Stomach (tissue), 9 donors: ENCODE results near the gene GFER. TPM values are rescaled to one million over a fixed set of nuclear protein-coding genes. Genes with fewer than 3 reads are reported as not detected.
A peak's percentile ranks its signal among the peaks of the same experiment; 100 is the strongest.

Experiments used
- DNase-seq, 2 donors: peaks; one replicate each; pipeline versions ENCODE4 v3.0.0 to v3.0.0-alpha.2; 2013 to 2019
- H3K27ac ChIP-seq, 5 donors: fragments of 200-600 bp in 4 of 5; sonication (generic) in 4 of 5; one replicate each; pipeline ENCODE4 v1.5.1; 2013 to 2019; ENCODE audit warnings: mild to moderate bottlenecking in 1 of 5, moderate library complexity in 1 of 5
- H3K27me3 ChIP-seq, 3 donors: fragments of 200-600 bp; sonication (generic); one replicate each; pipeline ENCODE4 v1.5.1; 2017 to 2019; ENCODE audit warnings: mixed run types in 1 of 3
- H3K36me3 ChIP-seq, 4 donors: fragments of 200-600 bp; sonication (generic); 1 replicate in 3 of 4; 2 replicates in 1 of 4; pipeline ENCODE4 v1.5.1; 2016 to 2019
- H3K4me1 ChIP-seq, 4 donors: fragments of 200-600 bp; sonication (generic); one replicate each; pipeline ENCODE4 v1.5.1; 2016 to 2019
- H3K4me3 ChIP-seq, 4 donors: fragments of 200-600 bp; sonication (generic) in 3 of 4; one replicate each; pipeline ENCODE4 v1.5.1; 2016 to 2019; ENCODE audit warnings: mild to moderate bottlenecking in 1 of 4
- H3K9me3 ChIP-seq, 4 donors: fragments of 200-600 bp; sonication (generic); one replicate each; pipeline ENCODE4 v1.5.1; 2016 to 2019
- CTCF ChIP-seq, 7 experiments: fragments of 450-650 bp in 4 of 7; fragments of 200-600 bp in 3 of 7; sonication (generic) in 3 of 7; IDR thresholded peaks; one replicate each; pipeline ENCODE4 v1.5.1; 2016 to 2019; ENCODE audit warnings: antibody characterized with exemption in 7 of 7, control low read depth in 2 of 7, mild to moderate bottlenecking in 1 of 7
- EP300 ChIP-seq: sonication (generic); formaldehyde crosslinking; IDR thresholded peaks from one replicate; pipeline ENCODE4 v1.6.1; 2017; ENCODE audit warnings: antibody characterized with exemption
- POLR2A ChIP-seq, 4 donors: fragments of 450-650 bp; IDR thresholded peaks; one replicate each; pipeline ENCODE4 v1.6.1; 2016; ENCODE audit warnings: antibody characterized with exemption in 4 of 4, control low read depth in 2 of 4, mild to moderate bottlenecking in 1 of 4, moderate library complexity in 1 of 4
- POLR2AphosphoS5 ChIP-seq, 3 donors: sonication (generic); formaldehyde crosslinking; IDR thresholded peaks; one replicate each; pipeline ENCODE4 v1.6.1; 2016; ENCODE audit warnings: antibody characterized with exemption in 3 of 3
- WGBS, 5 donors: extraction: QIAGEN DNeasy Blood & Tissue Kit in 3 of 5; methylation state at CpG; one replicate each; pipeline versions ENCODE4 v1.1.5 to v1.1.7; 2013 to 2018; 5-methylcytosine and 5-hydroxymethylcytosine counted together
- intact Hi-C: fragments of 100-400 bp; cut with DNase I; formaldehyde crosslinking; loops from one replicate; pipeline ENCODE4 v1.15.1; 2023; ENCODE audit warnings: low total_unique reads
- polyA plus RNA-seq, 3 donors: library from polyadenylated mRNA; stranded (reverse); fragments of 200-250 nt; gene quantifications; one replicate each; pipeline ENCODE4 v1.2.3, GENCODE V29; 2013
- total RNA-seq, 5 donors: library from RNA; depleted of rRNA; stranded (reverse); fragments of >200 nt; gene quantifications; one replicate each; pipeline versions ENCODE4 v1.1.0 to v1.2.3, GENCODE V29; 2014 to 2016
- donor health status: healthy with polysubstance abuse.
- donor health status: Bipolar disorder and iron deficiency.
- donor health status: healthy.

Gene GFER
- total and polyA plus RNA-seq, 8 donors: 3.1 to 313 (median 33.6) TPM

GRCh38 chr16:1942047-1942809, 41.8 kb upstream of the GFER start:
- peak in 1 of 2 donors; percentile 49 for DNase-seq

GRCh38 chr16:1942810-1943726, 40.9 kb upstream of the GFER start, which contains the start of gene MSRB1:
MSRB1 (minus strand) TSS chr16:1943199; CDS start chr16:1943156, 43 bp downstream.
- Histone ChIP-seq H3K36me3 (peaks cover 27 to 32% (median 32%) of the 10 kb centered on the region in 4 donors), H3K27me3 (no peaks in the 10 kb centered on the region), H3K27ac (peak within 1 kb of the TSS; percentile 78 to 91 (median 88)), H3K4me3 (peak within 1 kb of the TSS; percentile 74 to 94 (median 86)), H3K9me3 (no peaks in the 10 kb centered on the region), H3K4me1 (peaks cover 19 to 45% (median 29%) of the 10 kb centered on the region in 4 donors)
- intact Hi-C loops: no loop called here
- DNase-seq: peak; percentile 100
- WGBS, 5 donors: 1 to 2% (median 1%) methylated on average over 30 to 77 of the region's 77 CpGs
- TF ChIP-seq CTCF (IDR thresholded peaks at IDR 0.05): no peak
- TF ChIP-seq POLR2AphosphoS5 (IDR thresholded peaks at IDR 0.05): peak; percentile 93 to 98 (median 96)
- TF ChIP-seq POLR2A (IDR thresholded peaks at IDR 0.05): peak in 2 of 4 donors; percentile 52 to 89
- no peak for TF ChIP-seq EP300

More at GRCh38 chr16:1942047-1942809, 41.8 kb upstream of the GFER start:
- H3K4me1 ChIP-seq: peaks cover 19 to 45% (median 29%) of the 10 kb centered on the region in 4 donors
- H3K36me3 ChIP-seq: peaks cover 30 to 41% (median 40%) of the 10 kb centered on the region in 4 donors
- TF ChIP-seq POLR2AphosphoS5 (IDR thresholded peaks at IDR 0.05) (no peak), POLR2A (IDR thresholded peaks at IDR 0.05) (no peak), CTCF (IDR thresholded peaks at IDR 0.05) (no peak), EP300 (no peak)
- peak overlapping the region; percentile 69 to 91 (median 88) for H3K27ac ChIP-seq
- peak overlapping the region; percentile 74 to 94 (median 86) for H3K4me3 ChIP-seq
- WGBS, 5 donors: 10 to 15% (median 12%) methylated on average over 14 to 17 of the region's 17 CpGs
- no peaks in the 10 kb centered on the region for H3K27me3 ChIP-seq
- intact Hi-C loops: no loop called here
- H3K9me3 ChIP-seq: no peaks in the 10 kb centered on the region

GRCh38 chr16:1944612-1945199, 39.3 kb upstream of the GFER start:
- H3K9me3 ChIP-seq: no peaks in the 10 kb centered on the region
- DNase-seq: no peak
- intact Hi-C loops: no loop called here
- H3K27ac ChIP-seq: no peak overlapping the region
- no peak for TF ChIP-seq CTCF (IDR thresholded peaks at IDR 0.05)
- no peak for TF ChIP-seq POLR2AphosphoS5 (IDR thresholded peaks at IDR 0.05)
- no peak for TF ChIP-seq POLR2A (IDR thresholded peaks at IDR 0.05)
- no peak for TF ChIP-seq EP300
- peaks cover 11 to 16% (median 15%) of the 10 kb centered on the region in 4 donors for H3K36me3 ChIP-seq
- H3K4me1 ChIP-seq: peaks cover 19 to 39% (median 29%) of the 10 kb centered on the region in 4 donors
- no peak overlapping the region for H3K4me3 ChIP-seq
- WGBS, 5 donors: 92 to 95% (median 93%) methylated on average over 21 of the region's 21 CpGs
- H3K27me3 ChIP-seq: no peaks in the 10 kb centered on the region
